ENCODE data around the gene INTS11. TPM values are rescaled to one million over a fixed set of nuclear protein-coding genes. Genes with fewer than 3 reads are reported as not detected.

INTS11 gene
- total RNA-seq, 1 donor from 2014 or later: 54.0 TPM

GRCh38 chr1:1357871-1358432 is 33.5 kb upstream of the INTS11 start:
- no peak for ATAC-seq

DNA sequence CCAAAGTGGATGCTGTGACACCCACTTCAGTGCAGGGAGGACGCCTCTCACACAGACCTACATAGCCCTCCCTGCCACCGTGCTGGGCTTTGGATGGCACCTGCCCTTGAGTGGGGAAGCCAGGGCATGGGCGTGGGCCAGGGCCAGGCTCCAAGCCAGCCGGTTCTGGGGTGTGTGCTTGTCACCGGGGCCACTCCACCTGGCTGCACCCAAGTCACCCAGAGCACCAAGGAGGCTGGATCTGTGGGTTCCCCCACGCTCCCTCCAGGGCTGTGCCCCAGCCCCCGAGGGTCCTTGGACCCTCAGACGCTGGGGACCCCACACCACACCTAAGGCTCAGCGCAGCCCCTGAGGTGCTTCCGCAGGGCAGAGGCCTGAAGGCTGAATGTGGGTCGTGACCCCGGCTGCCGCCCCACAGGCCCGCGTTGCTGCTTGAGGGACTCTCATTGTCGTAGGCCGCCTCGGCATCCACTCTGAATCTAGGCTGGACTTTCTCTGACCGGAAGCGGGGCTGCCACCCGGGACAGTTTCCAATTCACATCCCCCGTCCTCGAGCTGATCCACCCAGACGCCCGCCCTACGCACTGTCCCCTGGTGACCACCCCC is 32.4 kb upstream of the INTS11 start:
- peak; percentile 37 for ATAC-seq

GRCh38 chr1:1356166-1356795 is 31.8 kb upstream of the INTS11 start:
- no peak for ATAC-seq

DNA sequence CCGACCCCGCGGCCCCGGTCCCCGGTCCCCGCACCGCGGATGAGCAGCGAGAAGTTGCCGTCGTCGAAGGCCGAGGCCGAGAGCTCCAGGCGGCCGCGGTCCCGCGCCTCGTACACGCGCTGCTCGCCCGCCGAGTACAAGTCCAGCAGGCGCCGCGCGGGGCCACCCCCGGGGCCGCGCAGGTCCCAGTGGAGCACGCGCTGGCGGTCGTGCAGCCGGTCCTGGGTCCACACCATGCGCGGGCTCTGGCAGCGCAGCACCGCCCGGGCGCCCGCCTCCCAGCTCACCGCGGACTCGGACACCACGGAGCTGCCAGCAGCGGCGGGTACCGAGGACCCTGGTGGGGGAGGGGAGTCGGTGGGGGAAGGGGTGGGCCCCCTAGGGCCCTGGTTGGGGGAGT is 31.0 kb upstream of the INTS11 start:
- peak; percentile 25 for ATAC-seq

DNA sequence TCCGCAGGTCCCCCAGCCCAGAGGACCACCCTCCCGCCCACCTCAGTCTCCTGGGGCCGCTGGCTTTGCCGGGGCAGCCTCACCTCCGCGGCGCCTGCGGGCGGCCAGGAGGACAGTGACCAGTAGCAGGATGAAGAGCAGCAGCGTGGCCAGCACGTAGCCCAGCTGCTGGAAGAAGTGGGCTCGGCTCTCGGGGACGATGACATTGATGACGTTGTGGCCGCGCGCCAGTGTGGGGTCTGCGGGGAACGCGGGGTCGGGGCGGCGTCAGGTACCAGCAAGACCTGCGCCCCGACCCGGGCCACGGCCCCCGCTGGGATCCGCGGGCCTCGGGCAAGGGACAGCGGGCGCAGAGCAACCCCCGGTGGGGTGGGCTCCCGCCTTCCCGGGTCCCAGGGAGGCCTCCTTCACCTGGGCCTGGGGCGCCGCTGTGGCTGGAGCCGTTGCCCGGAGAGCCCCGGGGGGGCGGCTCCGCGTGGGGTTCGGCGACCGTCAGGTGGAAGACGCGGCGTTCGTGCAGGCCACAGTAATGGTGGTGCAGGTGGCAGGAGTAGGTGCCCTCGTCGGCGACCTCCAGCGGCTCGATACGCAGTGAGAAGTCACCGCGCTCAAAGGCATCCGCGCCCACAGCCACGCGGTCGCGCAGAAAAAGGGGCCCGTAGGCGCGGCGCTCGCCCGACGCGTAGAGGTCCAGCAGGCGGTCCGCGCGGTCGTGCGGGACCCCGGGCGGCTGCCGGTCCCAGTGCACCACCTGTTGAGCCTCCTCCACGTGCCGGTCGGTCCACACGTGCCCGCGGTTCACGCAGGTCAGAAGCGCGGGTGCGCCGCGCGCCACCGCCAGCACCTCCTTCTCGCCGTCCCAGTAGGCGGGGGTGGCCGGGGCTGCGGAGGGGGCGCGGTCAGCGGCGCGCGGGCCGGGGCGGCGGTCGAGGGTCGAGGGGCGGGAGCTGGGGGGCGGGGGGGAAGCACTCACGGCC is 30.1 kb upstream of the INTS11 start:
- no peak for ATAC-seq

- no peak for ATAC-seq
Observed at GRCh38 chr1:1353389-1354151, 29.1 kb upstream of the INTS11 start.

DNA sequence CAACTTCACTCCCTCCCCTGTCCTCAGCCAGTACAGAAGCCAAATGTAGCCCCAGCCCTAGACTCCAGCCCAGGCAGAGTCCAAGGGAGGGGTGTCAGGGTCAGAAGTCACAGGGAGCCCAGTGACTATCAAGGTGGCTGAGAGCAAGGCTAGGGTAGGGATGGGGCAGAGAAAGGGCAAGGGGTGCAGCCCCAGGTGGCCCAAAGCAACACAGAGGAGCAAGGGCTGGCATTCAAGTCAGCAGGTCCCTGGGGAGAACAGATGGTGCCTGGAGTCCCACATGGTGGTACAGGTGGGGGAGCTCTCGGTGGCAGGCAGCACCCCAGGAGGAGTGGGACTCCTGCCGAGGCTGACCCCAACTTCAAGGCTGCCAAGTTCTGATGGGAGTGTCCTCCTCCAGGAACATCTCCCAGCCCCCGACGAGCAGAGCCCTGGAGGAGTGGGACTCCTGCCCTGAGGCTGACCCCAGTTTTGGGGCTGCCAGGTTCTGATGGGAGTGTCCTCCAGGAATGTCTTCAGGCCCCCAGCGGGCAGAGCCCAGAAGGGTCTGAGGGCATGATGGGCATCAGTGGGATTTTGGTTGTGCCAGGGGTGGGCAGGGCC is 28.4 kb upstream of the INTS11 start:
- no peak for ATAC-seq

GRCh38 chr1:1351511-1352427 is 27.3 kb upstream of the INTS11 start:
- no peak for ATAC-seq

- ATAC-seq: peak; percentile 29
Observed at GRCh38 chr1:1349256-1350012, 25.0 kb upstream of the INTS11 start, which contains the start of gene DVL1. Gene DVL1 (minus strand): TSS chr1:1349418. CDS start chr1:1349065, 353 bp downstream.

DNA sequence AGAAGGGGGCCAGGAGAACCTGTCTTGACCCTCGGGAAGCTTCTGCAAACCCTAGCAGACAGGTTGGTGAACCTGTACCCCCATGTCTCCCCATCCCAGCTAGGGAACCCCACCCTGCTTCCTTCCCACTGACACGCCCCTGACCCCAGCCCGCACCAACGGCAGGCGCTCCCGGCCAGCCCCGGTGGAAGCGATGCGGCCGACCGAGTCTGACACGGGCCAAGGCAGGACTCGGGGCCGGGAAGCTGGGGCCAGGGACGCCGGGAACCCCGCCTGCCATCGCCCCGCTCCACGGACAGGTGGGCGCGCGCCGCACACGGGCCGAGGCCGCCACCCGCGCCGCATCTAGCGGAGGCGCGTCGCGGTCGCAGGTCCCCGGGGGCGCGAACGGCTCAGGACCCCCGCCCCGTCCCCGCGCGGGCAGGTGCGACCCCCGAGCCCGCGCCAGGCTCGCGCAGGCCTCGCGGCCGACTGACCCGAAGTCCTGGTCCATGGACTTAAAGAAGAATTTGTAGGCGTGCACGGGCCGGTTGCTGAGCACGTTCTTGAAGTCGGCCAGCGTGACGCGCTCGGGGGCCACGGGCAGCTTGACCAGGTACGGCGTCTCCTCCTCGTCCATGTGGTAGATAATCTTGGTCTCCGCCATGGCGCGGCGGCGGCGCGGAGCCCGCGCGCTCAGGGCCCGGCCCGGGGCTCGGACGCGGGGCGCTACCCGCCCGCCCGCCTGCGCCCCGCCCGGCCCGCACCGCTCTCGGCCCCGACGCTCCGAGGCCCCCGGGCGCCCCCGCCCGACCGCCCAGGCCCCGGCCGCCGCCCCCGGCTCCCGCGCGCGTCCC is 24.2 kb upstream of the INTS11 start:
- ATAC-seq: no peak

DNA sequence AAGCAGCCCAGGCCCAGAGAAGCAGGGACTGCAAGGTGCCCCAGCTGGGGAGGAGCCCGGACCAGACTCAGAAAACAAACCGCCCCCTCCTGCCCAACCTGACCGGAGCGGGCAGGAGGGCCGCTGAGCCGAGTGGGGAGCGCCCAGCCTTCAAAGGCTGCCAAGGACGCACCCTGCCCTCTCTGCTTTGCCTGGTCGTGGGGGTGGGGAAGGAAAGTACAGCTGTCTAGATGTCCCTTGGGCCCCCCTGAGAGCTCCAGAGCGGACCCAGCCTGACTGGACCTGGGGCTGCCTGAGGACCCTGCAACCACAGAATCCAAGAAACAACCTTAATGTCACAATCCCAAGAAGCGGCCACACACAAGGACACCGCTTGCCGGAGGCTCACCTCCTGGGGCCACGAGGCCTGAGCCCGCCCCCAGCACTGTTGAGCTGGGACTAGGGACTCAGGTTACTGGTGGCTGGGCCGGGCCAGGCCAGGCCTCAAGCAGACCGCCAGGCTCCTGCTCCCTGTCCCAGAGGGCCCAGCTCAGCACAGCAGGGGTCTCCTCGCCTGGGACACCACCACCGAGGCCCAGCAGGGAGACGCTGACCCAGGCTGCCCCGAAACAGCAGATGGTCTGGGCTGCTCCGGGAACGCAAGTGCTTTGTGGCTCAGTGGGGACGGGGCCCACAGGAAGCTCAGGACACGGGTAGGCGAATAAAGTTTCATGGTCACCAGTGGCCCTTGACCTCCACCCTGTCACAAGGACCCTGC is 23.4 kb upstream of the INTS11 start:
- peak; percentile 45 for ATAC-seq

DNA sequence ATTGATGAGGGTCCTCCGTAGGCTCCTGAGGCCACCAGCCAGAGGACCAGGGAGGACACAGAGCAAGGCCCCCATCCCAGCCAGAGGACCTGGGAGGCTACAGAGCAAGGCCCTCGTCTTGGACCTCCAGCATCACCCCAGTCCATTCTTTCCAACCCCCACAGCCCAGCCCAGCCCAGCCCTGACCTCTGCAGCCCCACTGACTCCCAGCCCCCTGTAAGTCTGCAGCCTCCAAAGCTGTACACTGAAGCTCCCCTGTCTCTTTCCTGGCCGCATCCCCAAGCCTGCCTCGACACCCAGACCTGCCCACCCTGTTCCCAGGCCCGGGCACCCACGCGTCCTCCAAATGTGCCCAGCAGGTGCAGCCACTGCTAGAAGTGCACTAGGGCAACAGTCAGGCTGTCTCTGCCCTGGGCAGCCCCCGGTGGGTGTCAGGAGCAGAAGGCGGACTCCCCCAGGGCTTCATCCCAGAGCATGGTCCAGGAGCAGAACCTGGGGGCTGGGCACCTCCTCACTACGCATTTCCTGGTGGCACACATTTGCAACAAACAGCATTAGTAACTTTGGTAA is 22.7 kb upstream of the INTS11 start:
- ATAC-seq: no peak

DNA sequence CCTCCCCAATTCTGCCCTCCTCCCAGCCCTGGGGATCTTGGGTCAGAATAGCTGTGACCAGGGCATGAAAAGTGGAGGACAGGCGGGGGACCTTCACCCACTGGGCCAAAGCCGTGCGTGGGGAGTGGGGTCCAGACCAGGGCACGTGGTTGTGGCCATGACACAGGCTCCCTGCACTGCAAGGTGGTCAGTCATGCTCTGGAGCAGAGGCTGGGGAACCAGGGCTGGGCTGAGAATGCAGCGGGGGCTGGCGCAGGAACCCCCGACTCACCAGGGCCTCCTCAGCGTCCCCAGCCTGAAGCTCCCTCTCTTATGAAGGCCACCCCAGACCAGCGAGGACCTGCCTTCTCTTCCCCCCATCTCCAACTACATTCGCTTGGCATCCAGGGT is 22.0 kb upstream of the INTS11 start:
- ATAC-seq: no peak

DNA sequence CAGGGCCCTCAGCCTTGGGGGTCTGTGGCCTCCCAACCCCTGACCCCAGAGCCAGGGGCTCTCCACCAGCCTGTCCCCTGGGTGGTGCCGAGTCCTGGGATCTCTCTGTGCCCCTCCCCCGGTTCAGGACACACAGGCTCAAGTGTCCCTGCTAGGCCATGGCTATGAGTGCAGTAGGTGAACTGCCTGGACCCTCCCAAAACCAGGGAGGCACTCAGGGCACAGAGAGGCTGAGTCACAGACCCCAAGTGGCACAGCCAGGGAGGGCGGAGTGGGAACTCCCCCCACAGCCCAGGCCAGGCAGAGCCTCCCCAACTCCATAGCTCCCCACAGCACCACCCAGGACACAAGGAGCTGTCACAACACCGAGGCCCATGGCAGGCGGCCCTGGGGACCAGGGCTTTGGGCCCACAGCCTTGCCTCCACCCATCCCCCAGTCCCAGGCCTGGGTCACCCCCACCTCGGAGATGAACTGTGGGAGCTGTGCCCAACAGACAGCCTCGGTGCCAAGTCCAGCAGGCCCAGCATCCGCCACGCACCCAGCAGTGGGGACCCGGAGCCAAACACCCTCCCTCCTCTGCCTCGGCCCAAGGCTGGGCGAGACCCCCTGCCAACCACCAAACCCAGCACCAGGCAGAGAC is 21.5 kb upstream of the INTS11 start:
- no peak for ATAC-seq

GRCh38 chr1:1345384-1345783 is 20.9 kb upstream of the INTS11 start:
- no peak for ATAC-seq

GRCh38 chr1:1344655-1345361 is 20.3 kb upstream of the INTS11 start:
- ATAC-seq: peak; percentile 82

Measured in esophagus mucosa (tissue), 1 donor.